Lung (tissue), 12 donors: Measurements from ENCODE around the gene BMP8A. TPM values are rescaled to one million over a fixed set of nuclear protein-coding genes. Genes with fewer than 3 reads are reported as not detected.
"Not testable (repeated sequence)": the region's sequence is repeated elsewhere in the genome, so short reads cannot be mapped to it uniquely, and the experiment has no call there.

Experiments used
- ATAC-seq: fragments of 200-7000 bp; cut with Tn5 transposase; one replicate; pipeline ENCODE4 v1.9.1; 2020; ENCODE audit warnings: moderate number of reproducible peaks; ENCODE audit not compliant: insufficient read depth, low FRiP score
- DNase-seq, 3 donors: peaks; one replicate each; pipeline ENCODE4 v3.0.0-alpha.2; 2013 to 2017
- H3K27ac ChIP-seq, 2 donors: one replicate each; pipeline ENCODE4 v1.5.1; 2013; ENCODE audit warnings: mild to moderate bottlenecking in 2 of 2, moderate library complexity in 2 of 2, control low read depth in 1 of 2, inconsistent platforms in 1 of 2, low read depth in 1 of 2, low read length in 1 of 2
- H3K27me3 ChIP-seq, 3 donors: one replicate each; pipeline ENCODE4 v1.5.1; 2013; ENCODE audit warnings: low read length in 2 of 3; ENCODE audit not compliant: control insufficient read depth in 3 of 3, insufficient read depth in 3 of 3
- H3K36me3 ChIP-seq, 4 donors: one replicate each; pipeline ENCODE4 v1.5.1; 2013; ENCODE audit warnings: low read length in 4 of 4, mild to moderate bottlenecking in 1 of 4, moderate library complexity in 1 of 4; ENCODE audit not compliant: control insufficient read depth in 4 of 4, insufficient read depth in 4 of 4
- H3K4me1 ChIP-seq, 5 donors: one replicate each; pipeline ENCODE4 v1.5.1; 2013; ENCODE audit warnings: low read length in 5 of 5, mild to moderate bottlenecking in 2 of 5, moderate library complexity in 1 of 5; ENCODE audit not compliant: control insufficient read depth in 5 of 5, insufficient read depth in 5 of 5
- H3K4me3 ChIP-seq: one replicate; pipeline ENCODE4 v1.5.1; 2013; ENCODE audit warnings: mild to moderate bottlenecking, control low read depth, moderate library complexity
- H3K9ac ChIP-seq, 2 donors: one replicate each; pipeline ENCODE4 v1.5.1; 2013; ENCODE audit warnings: low read length in 2 of 2, control low read depth in 1 of 2; ENCODE audit not compliant: insufficient read depth in 1 of 2
- H3K9me3 ChIP-seq, 4 donors: one replicate each; pipeline ENCODE4 v1.5.1; 2013; ENCODE audit warnings: low read length in 3 of 4, mild to moderate bottlenecking in 1 of 4, moderate library complexity in 1 of 4; ENCODE audit not compliant: control insufficient read depth in 4 of 4, insufficient read depth in 3 of 4
- CTCF ChIP-seq: IDR thresholded peaks from 2 replicates; pipeline ENCODE4 v1.5.1; 2012; ENCODE audit warnings: mild to moderate bottlenecking; ENCODE audit errors: control extremely low read depth, extremely low read depth
- WGBS, 2 donors: extraction: QIAGEN DNeasy Blood & Tissue Kit; methylation state at CpG; one replicate each; pipeline ENCODE4 v1.1.7; 2013; 5-methylcytosine and 5-hydroxymethylcytosine counted together
- polyA plus RNA-seq, 2 donors: library from polyadenylated mRNA; stranded (reverse); fragments of 200-250 nt; gene quantifications; one replicate each; pipeline ENCODE4 v1.2.1, GENCODE V29; 2013
- total RNA-seq, 2 donors: library from RNA; depleted of rRNA in 1 of 2; stranded (reverse); fragments of >200 nt in 1 of 2; gene quantifications; one replicate each; pipeline ENCODE4 v1.2.1, GENCODE V29; 2014 to 2021
- donor health status: control.
- donor health status: control.
- donor health status: Bipolar disorder and iron deficiency.
- donor health status: healthy.
- donor health status: DM: yes; HTN: yes; CAD: no.

BMP8A gene
- total and polyA plus RNA-seq, 4 donors = 0.30 to 0.68 (median 0.55) TPM; not detected in 1

- H3K27me3 ChIP-seq = no peaks in the 10 kb centered on the region
- H3K4me3 ChIP-seq = no peak overlapping the region
- DNase-seq (peak; percentile 73 to 84 (median 77)), ATAC-seq (no peak)
- H3K9ac ChIP-seq = no peak overlapping the region
- H3K36me3 ChIP-seq = no peaks in the 10 kb centered on the region
- H3K27ac ChIP-seq = no peak overlapping the region
- TF ChIP-seq CTCF = no peak
- H3K4me1 ChIP-seq = peaks cover 0 to 12% (median 5%) of the 10 kb centered on the region in 5 donors
- 68 to 79% methylated on average over 5 of the region's 5 CpGs for WGBS, 2 donors
- no peaks in the 10 kb centered on the region for H3K9me3 ChIP-seq
Measured at GRCh38 chr1:39499668-39500067, 8.2 kb downstream of the BMP8A start.

GRCh38 chr1:39500862-39501389 is 9.5 kb downstream of the BMP8A start:
- Histone ChIP-seq H3K4me1 (peaks cover 0 to 12% (median 5%) of the 10 kb centered on the region in 5 donors), H3K36me3 (no peaks in the 10 kb centered on the region), H3K27me3 (no peaks in the 10 kb centered on the region), H3K4me3 (no peak overlapping the region), H3K9me3 (no peaks in the 10 kb centered on the region), H3K27ac (no peak overlapping the region), H3K9ac (no peak overlapping the region)
- TF ChIP-seq CTCF = no peak
- ATAC-seq (no peak), DNase-seq (no peak)
- WGBS, 2 donors = 87 to 94% methylated on average over 4 of the region's 4 CpGs

- Histone ChIP-seq H3K27ac (no peak overlapping the region), H3K4me3 (no peak overlapping the region), H3K36me3 (no peaks in the 10 kb centered on the region), H3K4me1 (peaks cover 0 to 12% (median 5%) of the 10 kb centered on the region in 5 donors), H3K27me3 (no peaks in the 10 kb centered on the region), H3K9me3 (no peaks in the 10 kb centered on the region), H3K9ac (no peak overlapping the region)
- no peak for TF ChIP-seq CTCF
- WGBS, 2 donors = 74 to 75% methylated on average over 5 of the region's 5 CpGs
- ATAC-seq (no peak), DNase-seq (no peak)
Measured at GRCh38 chr1:39501666-39502065, 10.2 kb downstream of the BMP8A start.

GRCh38 chr1:39504436-39504835 is 13.0 kb downstream of the BMP8A start:
- 83 to 84% methylated on average over 9 of the region's 9 CpGs for WGBS, 2 donors
- not testable (repeated sequence) for H3K9me3 ChIP-seq, ATAC-seq, H3K27ac ChIP-seq, H3K27me3 ChIP-seq, DNase-seq, H3K9ac ChIP-seq, H3K4me3 ChIP-seq, H3K36me3 ChIP-seq
- H3K4me1 ChIP-seq = peaks cover 0 to 14% (median 5%) of the 10 kb centered on the region in 5 donors
